IMR-90 (cell line): Measurements from ENCODE around the gene MALRD1. TPM values are rescaled to one million over a fixed set of nuclear protein-coding genes. Genes with fewer than 3 reads are reported as not detected.

Experiments
- ATAC-seq: fragments of 200-7000 bp; cut with Tn5 transposase; 2 replicates; pipeline ENCODE4 v1.9.1; 2020; ENCODE audit warnings: low read depth, mild to moderate bottlenecking, moderate library complexity
- BruUV-seq: library from RNA; stranded (reverse); fragments of 400-500 nt; replicated peaks from 2 replicates; lab custom pipeline; 2021; lab: Mats Ljungman, UMichigan
- CTCF ChIA-PET: fragments of 300-600 bp; formaldehyde crosslinking; extraction: SDS; loops from one replicate; lab custom pipeline; 2021; ENCODE audit warnings: antibody characterized with exemption; lab: Yijun Ruan, JAX
- POLR2A ChIA-PET: fragments of 300-600 bp; sonication (Branson Sonifier 250); formaldehyde crosslinking; loops from one replicate; lab custom pipeline; 2022; ENCODE audit warnings: antibody characterized with exemption; ENCODE audit not compliant: unreplicated experiment; lab: Charles Lee
- DNase-seq: peaks from one replicate; pipeline ENCODE4 v3.0.0; 2013
- H2AFZ ChIP-seq: replicated peaks from 2 replicates; pipeline ENCODE3; 2013; ENCODE audit warnings: low read length, mild to moderate bottlenecking; ENCODE audit not compliant: poor library complexity
- H2AK5ac ChIP-seq: 2 replicates; pipeline ENCODE4 v1.6.1; 2013; ENCODE audit warnings: low read depth, low read length, inconsistent platforms
- H2AK9ac ChIP-seq: replicated peaks from 2 replicates; pipeline ENCODE3; 2013; ENCODE audit warnings: mild to moderate bottlenecking, low read depth, low read length, moderate library complexity; ENCODE audit not compliant: poor library complexity
- H2BK120ac ChIP-seq: 2 replicates; pipeline ENCODE4 v1.6.1; 2013; ENCODE audit warnings: low read depth, low read length, inconsistent platforms
- H2BK15ac ChIP-seq: 3 replicates; pipeline ENCODE4 v1.6.1; 2013; ENCODE audit warnings: low read depth, low read length, inconsistent platforms
- H2BK20ac ChIP-seq: 2 replicates; pipeline ENCODE4 v1.6.1; 2013; ENCODE audit warnings: low read depth, mild to moderate bottlenecking, inconsistent platforms, low read length, moderate library complexity
- H2BK5ac ChIP-seq: 2 replicates; pipeline ENCODE4 v1.6.1; 2013; ENCODE audit warnings: mild to moderate bottlenecking, low read depth, low read length, inconsistent platforms; ENCODE audit not compliant: poor library complexity, severe bottlenecking
- H3K14ac ChIP-seq: replicated peaks from 2 replicates; pipeline ENCODE4 v1.6.1; 2013; ENCODE audit warnings: low read depth, low read length, inconsistent platforms
- H3K18ac ChIP-seq: 2 replicates; pipeline ENCODE4 v1.6.1; 2013; ENCODE audit warnings: low read depth, low read length, control low read depth
- H3K23ac ChIP-seq: 2 replicates; pipeline ENCODE4 v1.6.1; 2013; ENCODE audit warnings: low read depth, low read length, inconsistent platforms
- H3K27ac ChIP-seq: 2 replicates; pipeline ENCODE4 v1.5.1; 2013; ENCODE audit warnings: mild to moderate bottlenecking, control low read depth, low read length; ENCODE audit not compliant: insufficient read depth
- H3K27me3 ChIP-seq: 2 replicates; pipeline ENCODE4 v1.6.1; 2013; ENCODE audit warnings: low read length; ENCODE audit not compliant: control insufficient read depth, insufficient read depth
- H3K36me3 ChIP-seq: 2 replicates; pipeline ENCODE4 v1.6.1; 2013; ENCODE audit warnings: low read length, mixed read lengths; ENCODE audit not compliant: control insufficient read depth, insufficient read depth
- H3K4ac ChIP-seq: 2 replicates; pipeline ENCODE4 v1.6.1; 2013; ENCODE audit warnings: low read depth, low read length, inconsistent platforms
- H3K4me1 ChIP-seq: 2 replicates; pipeline ENCODE4 v1.6.1; 2013; ENCODE audit warnings: low read length, mixed read lengths; ENCODE audit not compliant: control insufficient read depth, insufficient read depth
- H3K4me2 ChIP-seq: 2 replicates; pipeline ENCODE4 v1.6.1; 2013; ENCODE audit warnings: low read depth, mild to moderate bottlenecking, control low read depth, low read length, moderate library complexity
- H3K4me3 ChIP-seq: 2 replicates; pipeline ENCODE4 v1.5.1; 2013; ENCODE audit warnings: low read depth, mild to moderate bottlenecking, control low read depth, low read length, moderate library complexity; ENCODE audit not compliant: insufficient read depth
- H3K56ac ChIP-seq: 2 replicates; pipeline ENCODE4 v1.6.1; 2013; ENCODE audit warnings: low read length, inconsistent platforms; ENCODE audit not compliant: insufficient read depth; ENCODE audit errors: extremely low read depth
- H3K79me1 ChIP-seq, 2 experiments: 2 replicates each; pipeline ENCODE4 v1.6.1; 2013; ENCODE audit warnings: low read length in 2 of 2, inconsistent platforms in 1 of 2, low read depth in 1 of 2
- H3K9ac ChIP-seq: 2 replicates; pipeline ENCODE4 v1.6.1; 2013; ENCODE audit warnings: low read depth, low read length, control low read depth
- H3K9me1 ChIP-seq: 2 replicates; pipeline ENCODE4 v1.6.1; 2013; ENCODE audit warnings: low read length, inconsistent platforms; ENCODE audit not compliant: insufficient read depth
- H3K9me3 ChIP-seq: 2 replicates; pipeline ENCODE4 v1.6.1; 2013; ENCODE audit warnings: low read length; ENCODE audit not compliant: control insufficient read depth, insufficient read depth
- H4K20me1 ChIP-seq: 2 replicates; pipeline ENCODE4 v1.6.1; 2013; ENCODE audit warnings: low read length, inconsistent platforms; ENCODE audit not compliant: insufficient read depth
- H4K5ac ChIP-seq: 2 replicates; pipeline ENCODE4 v1.6.1; 2013; ENCODE audit warnings: mild to moderate bottlenecking, low read depth, low read length, control low read depth
- H4K8ac ChIP-seq, 2 experiments: 2 replicates each; pipeline ENCODE4 v1.6.1; 2013; ENCODE audit warnings: low read depth in 2 of 2, low read length in 2 of 2, control low read depth in 1 of 2, inconsistent platforms in 1 of 2
- H4K91ac ChIP-seq: 2 replicates; pipeline ENCODE4 v1.6.1; 2013; ENCODE audit warnings: low read depth, low read length, inconsistent platforms; ENCODE audit not compliant: insufficient read depth
- BHLHE40 ChIP-seq: fragments of 150-350 bp; IDR thresholded peaks from 2 replicates; pipeline ENCODE4 v1.6.1; 2016; ENCODE audit warnings: mild to moderate bottlenecking, low read depth, low read length
- CEBPB ChIP-seq: IDR thresholded peaks from 2 replicates; pipeline ENCODE4 v1.6.1; 2012; ENCODE audit warnings: low read depth, low read length, improper control_type of control experiment
- CHD1 ChIP-seq: IDR thresholded peaks from 2 replicates; pipeline ENCODE4 v1.6.1; 2012; ENCODE audit warnings: low read depth, low read length, improper control_type of control experiment
- FOS ChIP-seq: fragments of 150-350 bp; IDR thresholded peaks from 2 replicates; pipeline ENCODE4 v1.6.1; 2016; ENCODE audit warnings: low read depth, low read length
- MAFK ChIP-seq: IDR thresholded peaks from 2 replicates; pipeline ENCODE4 v1.6.1; 2012; ENCODE audit warnings: low read depth, low read length, improper control_type of control experiment
- MAZ ChIP-seq: IDR thresholded peaks from 2 replicates; pipeline ENCODE4 v1.6.1; 2012; ENCODE audit warnings: low read depth, mild to moderate bottlenecking, low read length, improper control_type of control experiment, moderate library complexity, borderline replicate concordance
- MXI1 ChIP-seq: IDR thresholded peaks from 2 replicates; pipeline ENCODE4 v1.6.1; 2012; ENCODE audit warnings: low read depth, mild to moderate bottlenecking, low read length, moderate library complexity, borderline replicate concordance
- NFE2L2 ChIP-seq: fragments of 150-350 bp; IDR thresholded peaks from 2 replicates; pipeline ENCODE4 v1.6.1; 2016; ENCODE audit warnings: low read depth, mild to moderate bottlenecking, low read length
- POLR2A ChIP-seq: IDR thresholded peaks from 2 replicates; pipeline ENCODE4 v1.6.1; 2012; ENCODE audit warnings: mild to moderate bottlenecking, low read depth, low read length
- RAD21 ChIP-seq: IDR thresholded peaks from 2 replicates; pipeline ENCODE4 v1.6.1; 2012; ENCODE audit warnings: low read length, improper control_type of control experiment
- RCOR1 ChIP-seq: IDR thresholded peaks from 2 replicates; pipeline ENCODE4 v1.6.1; 2012; ENCODE audit warnings: mild to moderate bottlenecking, low read length, improper control_type of control experiment; ENCODE audit not compliant: insufficient replicate concordance
- RFX5 ChIP-seq: IDR thresholded peaks from 2 replicates; pipeline ENCODE4 v1.8.0; 2012; ENCODE audit warnings: low read depth, mild to moderate bottlenecking, low read length, moderate library complexity
- SMC3 ChIP-seq: fragments of 150-350 bp; IDR thresholded peaks from 2 replicates; pipeline ENCODE4 v1.6.1; 2016; ENCODE audit warnings: low read depth, mild to moderate bottlenecking, antibody characterized with exemption, low read length, moderate library complexity
- WGBS, 2 experiments: methylation state at CpG; one replicate each; pipeline versions ENCODE4 v1.1.5 to v1.1.7; 2013; ENCODE audit warnings: missing lambda C conversion rate in 2 of 2; ENCODE audit not compliant: insufficient read length in 1 of 2; ENCODE audit errors: extremely low coverage in 2 of 2; 5-methylcytosine and 5-hydroxymethylcytosine counted together
- dilution Hi-C: fragments of 300-500 bp; cut with HindIII; formaldehyde crosslinking; loops from one replicate; pipeline ENCODE4 v1.14.3; 2018; ENCODE audit warnings: low sequenced_read_pairs; ENCODE audit not compliant: unreplicated experiment
- in situ Hi-C: fragments of 300-500 bp; cut with MboI; formaldehyde crosslinking; loops from 3 replicates; pipeline ENCODE4 v1.14.3; 2019; ENCODE audit warnings: low sequenced_read_pairs, inconsistent platforms, mixed read lengths
- intact Hi-C: fragments of 100-400 bp; cut with micrococcal nuclease; formaldehyde crosslinking; loops from 2 replicates; pipeline ENCODE4 v1.10.0; 2022
- polyA plus RNA-seq, 3 experiments: library from polyadenylated mRNA; depleted of rRNA; stranded (reverse); fragments of >200 nt; gene quantifications; 2 replicates each; pipeline ENCODE4 v1.2.3, GENCODE V29; 2012; ENCODE audit warnings: low replicate concordance in 1 of 3
- total RNA-seq: library from RNA; depleted of rRNA; stranded (reverse); fragments of >200 nt; gene quantifications from 2 replicates; pipeline ENCODE4 v1.2.3, GENCODE V29; 2012
- TF ChIP-seq, protein P1 (sequence below): conservative IDR thresholded peaks from 2 replicates; pipeline ENCODE4 v1.5.1; 2012; ENCODE audit warnings: mild to moderate bottlenecking, low read depth, low read length, improper control_type of control experiment
- TF ChIP-seq, protein P2 (sequence below): fragments of 150-350 bp; IDR thresholded peaks from 2 replicates; pipeline ENCODE4 v1.6.1; 2017; ENCODE audit warnings: mild to moderate bottlenecking, antibody characterized with exemption, low read length, low read depth
- TF ChIP-seq, protein P3 (sequence below): fragments of 150-350 bp; IDR thresholded peaks from 2 replicates; pipeline ENCODE4 v1.6.1; 2016; ENCODE audit warnings: low read depth, mild to moderate bottlenecking, low read length, moderate library complexity, borderline replicate concordance

MALRD1 gene
- total and polyA plus RNA-seq, 2 of the 4 experiments (the other 2 are of a cell fraction) = 0.34 to 1.1 TPM

DNA sequence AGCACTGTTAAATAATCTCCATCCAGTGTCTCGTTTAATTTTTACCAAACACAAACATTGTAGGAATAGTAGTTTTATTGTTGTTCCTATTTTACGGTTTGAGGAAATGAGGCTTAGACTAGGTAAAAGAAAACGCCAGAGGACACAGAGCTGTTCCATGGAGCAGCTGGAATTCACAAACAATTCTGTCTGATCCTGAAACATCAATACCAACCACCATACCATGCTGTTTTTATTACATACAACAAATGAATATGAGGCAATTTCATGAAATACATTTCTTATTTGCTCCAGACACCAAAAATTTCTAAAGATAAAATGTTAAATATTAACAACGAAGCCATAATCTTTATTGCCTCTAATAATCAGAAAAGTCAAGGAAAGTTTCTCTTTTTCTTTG, 9.4 kb downstream of the MALRD1 start:
- Histone ChIP-seq H3K27ac (no peak overlapping the region), H4K8ac (no peak overlapping the region), H2AK9ac (no peak overlapping the region), H3K9me1 (no peaks in the 10 kb centered on the region), H3K4me1 (no peaks in the 10 kb centered on the region), H4K20me1 (no peaks in the 10 kb centered on the region), H4K91ac (no peak overlapping the region), H3K56ac (no peak overlapping the region), H3K9ac (no peak overlapping the region), H2BK20ac (no peak overlapping the region), H3K4me3 (no peak overlapping the region), H2AK5ac (no peak overlapping the region), H3K36me3 (no peaks in the 10 kb centered on the region), H3K23ac (no peak overlapping the region), H2BK5ac (no peak overlapping the region), H3K14ac (no peak overlapping the region), H3K4me2 (no peak overlapping the region), H2BK15ac (no peak overlapping the region), H2BK120ac (no peak overlapping the region), H2AFZ (no peak overlapping the region), H3K18ac (no peak overlapping the region), H3K9me3 (no peaks in the 10 kb centered on the region), H3K27me3 (no peaks in the 10 kb centered on the region), H4K5ac (no peak overlapping the region), H3K4ac (no peak overlapping the region), H3K79me1 (no peaks in the 10 kb centered on the region)
- ATAC-seq = no peak
- CTCF ChIA-PET = no interaction called here
- dilution Hi-C loops (no loop called here), in situ Hi-C loops (no loop called here), intact Hi-C loops (no loop called here)
- no CpG with 5 or more reads among the region's 4 CpGs for WGBS, 2 experiments
- TF ChIP-seq NFE2L2 (no peak), FOS (no peak), RCOR1 (no peak), CHD1 (no peak), SMC3 (no peak), CEBPB (no peak), RAD21 (no peak), MAFK (no peak), MXI1 (no peak), BHLHE40 (no peak), MAZ (no peak), RFX5 (no peak), POLR2A (no peak)
- TF ChIP-seq, protein P1, sequence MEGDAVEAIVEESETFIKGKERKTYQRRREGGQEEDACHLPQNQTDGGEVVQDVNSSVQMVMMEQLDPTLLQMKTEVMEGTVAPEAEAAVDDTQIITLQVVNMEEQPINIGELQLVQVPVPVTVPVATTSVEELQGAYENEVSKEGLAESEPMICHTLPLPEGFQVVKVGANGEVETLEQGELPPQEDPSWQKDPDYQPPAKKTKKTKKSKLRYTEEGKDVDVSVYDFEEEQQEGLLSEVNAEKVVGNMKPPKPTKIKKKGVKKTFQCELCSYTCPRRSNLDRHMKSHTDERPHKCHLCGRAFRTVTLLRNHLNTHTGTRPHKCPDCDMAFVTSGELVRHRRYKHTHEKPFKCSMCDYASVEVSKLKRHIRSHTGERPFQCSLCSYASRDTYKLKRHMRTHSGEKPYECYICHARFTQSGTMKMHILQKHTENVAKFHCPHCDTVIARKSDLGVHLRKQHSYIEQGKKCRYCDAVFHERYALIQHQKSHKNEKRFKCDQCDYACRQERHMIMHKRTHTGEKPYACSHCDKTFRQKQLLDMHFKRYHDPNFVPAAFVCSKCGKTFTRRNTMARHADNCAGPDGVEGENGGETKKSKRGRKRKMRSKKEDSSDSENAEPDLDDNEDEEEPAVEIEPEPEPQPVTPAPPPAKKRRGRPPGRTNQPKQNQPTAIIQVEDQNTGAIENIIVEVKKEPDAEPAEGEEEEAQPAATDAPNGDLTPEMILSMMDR = no peak
- TF ChIP-seq, protein P2, sequence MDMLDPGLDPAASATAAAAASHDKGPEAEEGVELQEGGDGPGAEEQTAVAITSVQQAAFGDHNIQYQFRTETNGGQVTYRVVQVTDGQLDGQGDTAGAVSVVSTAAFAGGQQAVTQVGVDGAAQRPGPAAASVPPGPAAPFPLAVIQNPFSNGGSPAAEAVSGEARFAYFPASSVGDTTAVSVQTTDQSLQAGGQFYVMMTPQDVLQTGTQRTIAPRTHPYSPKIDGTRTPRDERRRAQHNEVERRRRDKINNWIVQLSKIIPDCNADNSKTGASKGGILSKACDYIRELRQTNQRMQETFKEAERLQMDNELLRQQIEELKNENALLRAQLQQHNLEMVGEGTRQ = no peak
- TF ChIP-seq, protein P3, sequence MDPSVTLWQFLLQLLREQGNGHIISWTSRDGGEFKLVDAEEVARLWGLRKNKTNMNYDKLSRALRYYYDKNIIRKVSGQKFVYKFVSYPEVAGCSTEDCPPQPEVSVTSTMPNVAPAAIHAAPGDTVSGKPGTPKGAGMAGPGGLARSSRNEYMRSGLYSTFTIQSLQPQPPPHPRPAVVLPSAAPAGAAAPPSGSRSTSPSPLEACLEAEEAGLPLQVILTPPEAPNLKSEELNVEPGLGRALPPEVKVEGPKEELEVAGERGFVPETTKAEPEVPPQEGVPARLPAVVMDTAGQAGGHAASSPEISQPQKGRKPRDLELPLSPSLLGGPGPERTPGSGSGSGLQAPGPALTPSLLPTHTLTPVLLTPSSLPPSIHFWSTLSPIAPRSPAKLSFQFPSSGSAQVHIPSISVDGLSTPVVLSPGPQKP = no peak
- BruUV-seq = no TSS peak
- no peak for DNase-seq
- POLR2A ChIA-PET = no interaction called here
